GM19099 (cell line): ENCODE results near the gene FASTK.

ENCODE experiments used
- POLR2A ChIP-seq: IDR thresholded peaks from 3 replicates; pipeline ENCODE4 v1.6.1; 2011; ENCODE audit warnings: low read depth; ENCODE audit not compliant: insufficient read length; ENCODE audit errors: extremely low read depth

The FASTK gene

GRCh38 chr7:151045967-151046366 lies 34.6 kb downstream of the FASTK start:
- no peak for TF ChIP-seq POLR2A

GRCh38 chr7:151045262-151045661 lies 35.3 kb downstream of the FASTK start:
- no peak for TF ChIP-seq POLR2A

- TF ChIP-seq POLR2A = no peak
These were observed 36.6 kb downstream of the FASTK start for GRCh38 chr7:151043959-151044358.

- TF ChIP-seq POLR2A = no peak
These were observed 39.8 kb downstream of the FASTK start for GRCh38 chr7:151040616-151041375.

GRCh38 chr7:151039850-151040548 lies 40.6 kb downstream of the FASTK start:
- no peak for TF ChIP-seq POLR2A

- TF ChIP-seq POLR2A = no peak
These were observed 41.4 kb downstream of the FASTK start for GRCh38 chr7:151038951-151039849.

GRCh38 chr7:151035902-151036301 lies 44.7 kb downstream of the FASTK start:
- TF ChIP-seq POLR2A = no peak

- TF ChIP-seq POLR2A = no peak
These were observed 45.4 kb downstream of the FASTK start for GRCh38 chr7:151035026-151035717.

DNA sequence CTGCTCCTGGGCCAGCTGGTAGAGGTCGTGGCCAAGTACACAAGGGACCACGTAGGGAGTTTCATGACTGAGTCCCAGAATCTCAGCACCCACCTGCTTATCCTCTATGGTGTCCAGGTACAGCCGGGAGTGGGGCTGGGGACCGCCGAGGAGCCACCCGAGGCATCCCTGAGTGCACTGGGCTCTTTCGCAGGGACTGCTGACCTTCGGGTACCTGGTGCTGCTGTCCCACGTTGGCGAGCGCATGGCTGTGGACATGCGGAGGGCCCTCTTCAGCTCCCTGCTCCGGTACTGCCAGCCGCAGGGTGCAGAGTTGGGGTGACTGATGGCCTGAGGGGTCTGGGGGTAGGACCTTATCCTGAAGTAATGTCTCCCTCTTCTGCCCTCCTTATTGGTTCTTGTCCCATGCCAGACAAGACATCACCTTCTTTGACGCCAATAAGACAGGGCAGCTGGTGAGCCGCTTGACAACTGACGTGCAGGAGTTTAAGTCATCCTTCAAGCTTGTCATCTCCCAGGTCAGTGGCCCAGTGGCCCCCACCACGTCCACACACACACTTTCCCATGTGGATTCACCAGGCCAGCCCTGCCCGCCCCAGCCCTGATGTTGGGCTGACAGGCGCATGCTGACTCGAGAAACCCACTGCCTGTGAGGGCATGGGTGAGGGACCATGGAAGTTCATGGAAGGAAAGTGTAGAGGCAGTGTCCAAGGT lies 46.1 kb downstream of the FASTK start:
- no peak for TF ChIP-seq POLR2A

- no peak for TF ChIP-seq POLR2A
These were observed 46.8 kb downstream of the FASTK start for GRCh38 chr7:151033864-151034249.

DNA sequence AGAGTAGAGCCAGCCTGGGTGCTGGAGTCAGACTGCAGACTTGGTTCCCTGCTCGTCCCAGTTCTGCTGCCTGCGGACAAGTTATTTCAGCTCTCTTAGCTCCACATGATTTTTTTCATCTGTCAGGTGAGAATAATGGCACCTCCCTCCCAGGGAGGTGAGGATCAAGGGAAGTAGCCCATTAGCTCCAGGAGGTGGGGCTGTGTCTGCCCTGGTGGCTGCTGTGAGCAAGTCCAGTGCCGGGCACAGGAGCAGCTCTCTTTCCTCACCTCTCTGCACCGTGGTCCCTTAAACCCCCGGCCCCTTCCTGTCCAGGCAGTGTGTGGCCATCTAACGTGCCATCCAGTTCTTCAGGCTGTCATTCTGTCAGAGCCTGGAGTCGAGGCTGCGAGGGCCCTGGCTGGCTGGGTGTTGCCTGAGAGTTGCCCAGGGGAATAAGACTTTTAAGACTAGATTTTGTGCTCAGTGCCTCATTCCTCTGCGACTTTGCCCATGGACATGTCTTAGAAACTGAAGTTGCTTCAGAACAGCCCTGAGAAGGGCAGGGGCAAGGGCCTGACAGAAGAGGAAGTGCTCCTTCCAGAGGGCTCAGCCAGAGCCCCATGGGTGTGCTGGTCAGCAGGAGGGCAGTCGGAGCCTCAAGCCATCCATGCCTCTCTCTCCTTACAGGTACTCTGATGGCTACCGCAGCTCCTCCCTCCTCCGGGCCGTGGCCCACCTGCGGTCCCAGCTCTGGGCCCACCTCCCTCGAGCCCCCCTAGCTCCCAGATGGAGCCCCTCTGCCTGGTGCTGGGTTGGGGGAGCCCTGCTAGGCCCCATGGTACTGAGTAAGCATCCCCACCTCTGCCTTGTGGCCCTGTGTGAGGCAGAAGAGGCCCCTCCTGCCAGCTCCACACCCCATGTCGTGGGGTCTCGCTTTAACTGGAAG lies 47.4 kb downstream of the FASTK start:
- no peak for TF ChIP-seq POLR2A

DNA sequence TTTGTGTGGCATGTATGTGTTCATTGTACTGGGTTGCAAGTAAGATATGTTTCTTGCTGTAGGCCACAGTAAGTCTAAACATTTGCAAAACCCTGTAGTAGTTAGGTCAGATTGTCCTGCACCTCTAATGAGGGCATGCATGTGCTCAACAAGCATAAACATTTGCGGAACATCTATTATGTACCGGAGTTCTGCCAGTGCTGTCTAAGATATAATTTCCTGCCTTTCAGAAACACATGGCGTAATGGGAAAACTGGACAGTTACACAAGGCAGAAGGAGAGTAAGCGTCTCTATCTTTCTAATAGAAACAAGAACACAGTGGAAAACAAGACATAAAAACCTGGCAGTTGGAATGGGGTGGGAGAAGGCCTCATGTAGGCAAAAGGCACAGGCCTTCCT lies 49.6 kb downstream of the FASTK start:
- no peak for TF ChIP-seq POLR2A

DNA sequence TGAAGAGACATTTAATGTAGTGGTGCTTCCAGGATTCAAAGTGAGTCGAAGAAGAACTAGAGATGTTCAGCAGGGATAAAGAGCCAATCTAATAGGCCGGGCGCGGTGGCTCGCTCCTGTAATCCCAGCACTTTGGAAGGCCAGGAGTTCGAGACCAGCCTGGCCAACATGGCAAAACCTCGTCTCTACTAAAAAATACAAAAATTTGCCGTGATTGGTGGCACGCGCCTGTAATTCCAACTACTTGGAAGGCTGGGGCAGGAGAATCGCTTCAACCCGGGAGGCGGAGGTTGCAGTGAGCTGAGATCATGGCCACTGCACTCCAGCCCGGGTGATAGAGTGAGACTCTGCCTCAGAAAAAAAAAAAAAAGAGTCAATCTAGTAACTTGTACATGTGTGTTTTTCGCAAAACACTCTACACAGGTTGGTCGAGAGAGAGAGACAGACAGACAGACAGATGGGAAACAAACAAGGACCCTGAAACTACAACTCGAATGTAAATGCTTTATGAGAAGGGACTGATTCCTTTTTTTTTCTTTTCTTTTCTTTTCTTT lies 51.6 kb downstream of the FASTK start:
- no peak for TF ChIP-seq POLR2A
